PC-3 (cell line): ENCODE results near the gene MAPRE3. TPM values are rescaled to one million over a fixed set of nuclear protein-coding genes. Genes with fewer than 3 reads are reported as not detected.

Experiments
- ATAC-seq: fragments of 200-7000 bp; cut with Tn5 transposase; 2 replicates; pipeline ENCODE4 v1.9.1; 2020; ENCODE audit warnings: mild to moderate bottlenecking, moderate library complexity
- BruUV-seq: library from RNA; stranded (reverse); fragments of 400-500 nt; replicated peaks from 2 replicates; lab custom pipeline; 2021; lab: Mats Ljungman, UMichigan
- CTCF ChIA-PET: fragments of 300-600 bp; sonication (Branson Sonifier 250); formaldehyde crosslinking; loops from one replicate; lab custom pipeline; 2022; ENCODE audit warnings: antibody characterized with exemption; lab: Charles Lee
- POLR2A ChIA-PET: fragments of 300-600 bp; sonication (Branson Sonifier 250); formaldehyde crosslinking; loops from one replicate; lab custom pipeline; 2022; ENCODE audit warnings: antibody characterized with exemption; ENCODE audit not compliant: unreplicated experiment; lab: Charles Lee
- DNase-seq: peaks from one replicate; pipeline ENCODE4 v3.0.0-alpha.2; 2015
- H2AFZ ChIP-seq: fragments of 300-600 bp; sonication (generic); 2 replicates; pipeline ENCODE4 v1.6.0; 2016; ENCODE audit warnings: antibody characterized with exemption, low read length
- H3F3A ChIP-seq: fragments of 300-600 bp; sonication (generic); one replicate; pipeline ENCODE4 v1.6.0; 2017; ENCODE audit warnings: antibody characterized with exemption, low read length, control low read depth, mild to moderate bottlenecking; ENCODE audit not compliant: unreplicated experiment
- H3K27ac ChIP-seq: fragments of 300-600 bp; sonication (generic); 2 replicates; pipeline ENCODE4 v1.5.1; 2016; ENCODE audit warnings: mild to moderate bottlenecking, low read length
- H3K27me3 ChIP-seq: fragments of 300-600 bp; sonication (generic); 2 replicates; pipeline ENCODE4 v1.6.1; 2016; ENCODE audit warnings: low read length, mixed read lengths
- H3K36me3 ChIP-seq: fragments of 300-600 bp; sonication (generic); 2 replicates; pipeline ENCODE4 v1.6.1; 2016; ENCODE audit warnings: low read depth, mixed run types, low read length, mixed read lengths
- H3K4me1 ChIP-seq: fragments of 300-600 bp; sonication (generic); 2 replicates; pipeline ENCODE4 v1.5.1; 2016; ENCODE audit warnings: low read length; ENCODE audit not compliant: insufficient read depth
- H3K4me2 ChIP-seq: fragments of 300-600 bp; sonication (generic); 2 replicates; pipeline ENCODE4 v1.6.0; 2016; ENCODE audit warnings: low read length
- H3K4me3 ChIP-seq: fragments of 300-600 bp; sonication (generic); 2 replicates; pipeline ENCODE4 v1.5.1; 2016; ENCODE audit warnings: mild to moderate bottlenecking, low read length, mixed read lengths
- H3K79me2 ChIP-seq: fragments of 300-600 bp; sonication (generic); 2 replicates; pipeline ENCODE4 v1.6.1; 2017; ENCODE audit warnings: low read length, mixed read lengths
- H3K9ac ChIP-seq: fragments of 300-600 bp; sonication (generic); 2 replicates; pipeline ENCODE4 v1.6.0; 2016; ENCODE audit warnings: mild to moderate bottlenecking, low read length
- H3K9me2 ChIP-seq: fragments of 300-600 bp; sonication (generic); replicated peaks from 2 replicates; pipeline ENCODE4 v1.6.1; 2016; ENCODE audit warnings: mixed run types, low read length, mixed read lengths
- H3K9me3 ChIP-seq: fragments of 300-600 bp; sonication (generic); 2 replicates; pipeline ENCODE4 v1.6.1; 2016; ENCODE audit warnings: low read length, mixed read lengths
- H4K20me1 ChIP-seq: fragments of 300-600 bp; sonication (generic); 2 replicates; pipeline ENCODE4 v1.6.1; 2016; ENCODE audit warnings: low read length, mixed read lengths
- CTCF ChIP-seq: fragments of 300-600 bp; sonication (generic); conservative IDR thresholded peaks from 2 replicates; pipeline ENCODE4 v1.5.1; 2017; ENCODE audit warnings: antibody characterized with exemption, low read depth, mild to moderate bottlenecking, low read length
- EZH2 ChIP-seq: fragments of 300-600 bp; sonication (generic); IDR thresholded peaks from one replicate; pipeline ENCODE4 v1.6.1; 2017; ENCODE audit warnings: antibody characterized with exemption, mild to moderate bottlenecking, low read length; ENCODE audit not compliant: unreplicated experiment
- EZH2phosphoT487 ChIP-seq: fragments of 300-600 bp; sonication (generic); IDR thresholded peaks from 2 replicates; pipeline ENCODE4 v1.6.1; 2018; ENCODE audit warnings: mild to moderate bottlenecking, antibody characterized with exemption, low read length, borderline replicate concordance
- intact Hi-C: fragments of 100-400 bp; cut with micrococcal nuclease; formaldehyde crosslinking; loops from 2 replicates; pipeline ENCODE4 v1.9.0; 2023
- total RNA-seq: library from RNA; depleted of rRNA; stranded (reverse); fragments of >200 nt; gene quantifications from 2 replicates; pipeline ENCODE4 v1.2.3, GENCODE V29; 2014

Gene MAPRE3
- total RNA-seq, 1 experiment from 2014 or later = 11.9 TPM

GRCh38 chr2:27067385-27067784 is 96.9 kb downstream of the MAPRE3 start:
- no peak overlapping the region for H3K27ac ChIP-seq
- TF ChIP-seq EZH2 = no peak
- no peak for TF ChIP-seq CTCF
- no peak for TF ChIP-seq EZH2phosphoT487
- DNase-seq (no peak), ATAC-seq (no peak)
- H3K9ac ChIP-seq = no peak overlapping the region
- H3K4me2 ChIP-seq = no peak overlapping the region
- no peak overlapping the region for H3K4me3 ChIP-seq
- no peak overlapping the region for H2AFZ ChIP-seq
- no peaks in the 10 kb centered on the region for H3F3A ChIP-seq
- no peaks in the 10 kb centered on the region for H3K9me2 ChIP-seq
- H3K4me1 ChIP-seq = peaks cover 12% of the 10 kb centered on the region
- BruUV-seq = no TSS peak
- intact Hi-C loops = no loop called here
- CTCF ChIA-PET = no interaction called here
- H4K20me1 ChIP-seq = no peaks in the 10 kb centered on the region
- H3K36me3 ChIP-seq = peaks cover 17% of the 10 kb centered on the region
- H3K27me3 ChIP-seq = no peaks in the 10 kb centered on the region
- H3K9me3 ChIP-seq = no peaks in the 10 kb centered on the region
- peaks cover 38% of the 10 kb centered on the region for H3K79me2 ChIP-seq
- POLR2A ChIA-PET = no interaction called here

GRCh38 chr2:27069436-27069835 is 99.0 kb downstream of the MAPRE3 start:
- no peak for ATAC-seq
- peaks cover 38% of the 10 kb centered on the region for H3K79me2 ChIP-seq
- H3K9me3 ChIP-seq = no peaks in the 10 kb centered on the region
- no peak for TF ChIP-seq EZH2
- no peak for TF ChIP-seq EZH2phosphoT487
- no peak for TF ChIP-seq CTCF
- intact Hi-C loops = no loop called here
- H3K9me2 ChIP-seq = no peaks in the 10 kb centered on the region
- H3K9ac ChIP-seq = no peak overlapping the region
- ChIA-PET CTCF (no interaction called here), POLR2A (no interaction called here)
- no peaks in the 10 kb centered on the region for H3K27me3 ChIP-seq
- H3K4me1 ChIP-seq = peaks cover 12% of the 10 kb centered on the region
- no peaks in the 10 kb centered on the region for H3F3A ChIP-seq
- H4K20me1 ChIP-seq = no peaks in the 10 kb centered on the region
- no peak overlapping the region for H3K4me3 ChIP-seq
- no peak overlapping the region for H2AFZ ChIP-seq
- no peak for DNase-seq
- H3K27ac ChIP-seq = no peak overlapping the region
- peaks cover 17% of the 10 kb centered on the region for H3K36me3 ChIP-seq
- peak overlapping the region; percentile 95 for H3K4me2 ChIP-seq
- BruUV-seq = no TSS peak

GRCh38 chr2:27069961-27070618 is 99.7 kb downstream of the MAPRE3 start:
- H3K27ac ChIP-seq = no peak overlapping the region
- peak overlapping the region; percentile 86 for H3K4me3 ChIP-seq
- no peaks in the 10 kb centered on the region for H3K9me3 ChIP-seq
- no peaks in the 10 kb centered on the region for H3K27me3 ChIP-seq
- H3K36me3 ChIP-seq = peaks cover 14% of the 10 kb centered on the region
- POLR2A ChIA-PET = no interaction called here
- BruUV-seq = no TSS peak
- intact Hi-C loops = no loop called here
- no peak for DNase-seq
- no peak for ATAC-seq
- H3K79me2 ChIP-seq = peaks cover 38% of the 10 kb centered on the region
- H3K9me2 ChIP-seq = no peaks in the 10 kb centered on the region
- CTCF ChIA-PET = no interaction called here
- no peaks in the 10 kb centered on the region for H4K20me1 ChIP-seq
- H3F3A ChIP-seq = no peaks in the 10 kb centered on the region
- peak overlapping the region; percentile 95 for H3K4me2 ChIP-seq
- H2AFZ ChIP-seq = no peak overlapping the region
- TF ChIP-seq EZH2phosphoT487 = no peak
- TF ChIP-seq CTCF = no peak
- no peak for TF ChIP-seq EZH2
- peak overlapping the region; percentile 96 for H3K9ac ChIP-seq
- H3K4me1 ChIP-seq = peaks cover 12% of the 10 kb centered on the region
